OCI-LY1 (cell line): ENCODE measurements around the gene OR6J1.

Experiments
- H2AFZ ChIP-seq: fragments of 200-600 bp; sonication (generic), shearing (Covaris generic); 2 replicates; pipeline ENCODE4 v1.6.0; 2014; ENCODE audit warnings: antibody characterized with exemption, mild to moderate bottlenecking, low read length
- H3F3A ChIP-seq: fragments of 200-600 bp; sonication (generic), shearing (Covaris generic); 2 replicates; pipeline ENCODE4 v1.6.0; 2014; ENCODE audit warnings: mild to moderate bottlenecking, antibody characterized with exemption, low read length, moderate library complexity; ENCODE audit not compliant: insufficient read depth
- H3K27ac ChIP-seq: fragments of 200-600 bp; sonication (generic); 2 replicates; pipeline ENCODE4 v1.5.1; 2014; ENCODE audit warnings: low read length, mixed run types, mild to moderate bottlenecking, low read depth; ENCODE audit not compliant: poor library complexity, severe bottlenecking
- H3K27me3 ChIP-seq: fragments of 200-600 bp; sonication (generic); 2 replicates; pipeline ENCODE4 v1.6.0; 2014; ENCODE audit warnings: antibody characterized with exemption, mild to moderate bottlenecking, low read length, moderate library complexity; ENCODE audit not compliant: insufficient read depth
- H3K36me3 ChIP-seq: fragments of 200-600 bp; sonication (generic); 2 replicates; pipeline ENCODE4 v1.6.1; 2014; ENCODE audit warnings: mild to moderate bottlenecking, antibody characterized with exemption, low read length, moderate library complexity, mixed read lengths; ENCODE audit not compliant: insufficient read depth
- H3K4me1 ChIP-seq: fragments of 200-600 bp; sonication (generic); 2 replicates; pipeline ENCODE4 v1.5.1; 2014; ENCODE audit warnings: mild to moderate bottlenecking, low read length, moderate library complexity; ENCODE audit not compliant: insufficient read depth, severe bottlenecking
- H3K4me2 ChIP-seq: fragments of 200-600 bp; sonication (generic), shearing (Covaris generic); 2 replicates; pipeline ENCODE4 v1.6.1; 2014; ENCODE audit warnings: low read length
- H3K4me3 ChIP-seq: fragments of 200-600 bp; sonication (generic); 2 replicates; pipeline ENCODE4 v1.5.1; 2014; ENCODE audit warnings: low read length, low read depth, mild to moderate bottlenecking, mixed read lengths; ENCODE audit not compliant: poor library complexity, severe bottlenecking
- H3K79me2 ChIP-seq: fragments of 200-600 bp; shearing (Covaris generic); 2 replicates; pipeline ENCODE4 v1.6.1; 2016; ENCODE audit warnings: mixed run types, low read length, mixed read lengths; ENCODE audit not compliant: insufficient read depth
- H3K9ac ChIP-seq: fragments of 200-600 bp; sonication (generic), shearing (Covaris generic); 2 replicates; pipeline ENCODE4 v1.6.1; 2014; ENCODE audit warnings: mild to moderate bottlenecking, low read length, mixed read lengths
- H3K9me2 ChIP-seq: fragments of 200-600 bp; sonication (generic), shearing (Covaris generic); 2 replicates; pipeline ENCODE4 v1.6.1; 2014; ENCODE audit warnings: low read depth, mild to moderate bottlenecking, low read length, mixed read lengths
- H3K9me3 ChIP-seq: fragments of 200-600 bp; shearing (Covaris generic); 2 replicates; pipeline ENCODE4 v1.6.1; 2014; ENCODE audit warnings: low read length, mixed read lengths
- H4K20me1 ChIP-seq: fragments of 200-600 bp; sonication (generic), shearing (Covaris generic); 2 replicates; pipeline ENCODE4 v1.6.0; 2016; ENCODE audit warnings: mild to moderate bottlenecking, low read length; ENCODE audit not compliant: insufficient read depth
- CTCF ChIP-seq: fragments of 200-600 bp; sonication (generic), shearing (Covaris generic); IDR thresholded peaks from 2 replicates; pipeline ENCODE4 v1.5.1; 2017; ENCODE audit warnings: mild to moderate bottlenecking, antibody characterized with exemption, low read length, moderate library complexity, mixed read lengths
- EZH2 ChIP-seq: fragments of 200-600 bp; sonication (generic), shearing (Covaris generic); IDR thresholded peaks from 2 replicates; pipeline ENCODE4 v1.8.0; 2017; ENCODE audit warnings: borderline replicate concordance, mixed run types, mild to moderate bottlenecking, antibody characterized with exemption, low read length, moderate library complexity, mixed read lengths

Gene OR6J1

DNA sequence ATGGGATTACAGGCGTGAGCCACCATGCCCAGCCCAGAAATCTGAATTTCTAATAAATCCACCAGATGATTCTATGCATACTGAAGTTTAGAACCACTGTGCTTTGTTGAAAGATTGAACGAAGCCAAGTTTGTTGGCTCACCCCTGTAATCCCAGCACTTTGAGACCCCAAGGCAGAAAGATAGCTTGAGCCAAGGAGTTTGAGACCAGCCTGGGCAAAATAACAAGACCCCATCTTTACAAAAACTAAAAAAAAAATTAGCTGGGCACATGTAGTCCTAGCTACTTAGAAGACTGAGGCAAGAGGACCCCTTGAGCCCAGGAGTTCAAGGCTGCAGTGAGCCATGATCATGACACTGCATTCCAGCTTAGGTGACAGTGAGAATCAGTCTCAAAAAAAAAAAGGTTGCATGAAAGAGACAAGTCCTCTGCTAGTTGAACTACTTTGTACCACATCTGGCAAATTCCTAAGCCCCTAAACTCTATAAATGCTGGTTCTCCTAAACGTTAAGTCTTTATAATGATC is 47.7 kb downstream of the OR6J1 start:
- Histone ChIP-seq H3K36me3 (no peaks in the 10 kb centered on the region), H3F3A (no peaks in the 10 kb centered on the region), H3K4me1 (peaks cover 26% of the 10 kb centered on the region), H3K4me2 (no peak overlapping the region), H3K9me3 (no peaks in the 10 kb centered on the region), H3K9ac (no peak overlapping the region), H4K20me1 (no peaks in the 10 kb centered on the region), H3K9me2 (no peaks in the 10 kb centered on the region), H3K4me3 (no peak overlapping the region), H3K79me2 (no peaks in the 10 kb centered on the region), H2AFZ (no peak overlapping the region), H3K27ac (no peak overlapping the region), H3K27me3 (no peaks in the 10 kb centered on the region; the same call in 1 of the 2 replicates)
- TF ChIP-seq CTCF (no peak), EZH2 (no peak)

- Histone ChIP-seq H3K27ac (no peak overlapping the region), H2AFZ (no peak overlapping the region), H3K27me3 (no peaks in the 10 kb centered on the region; the same call in 1 of the 2 replicates)
Measured at GRCh38 chr14:22594156-22594716, 49.9 kb downstream of the OR6J1 start.

GRCh38 chr14:22593601-22594000 is 50.6 kb downstream of the OR6J1 start:
- Histone ChIP-seq H3F3A (no peaks in the 10 kb centered on the region), H3K9me3 (no peaks in the 10 kb centered on the region), H3K4me3 (no peak overlapping the region), H3K9ac (no peak overlapping the region), H3K27me3 (no peaks in the 10 kb centered on the region; the same call in 1 of the 2 replicates), H3K79me2 (peaks cover 3% of the 10 kb centered on the region), H3K36me3 (no peaks in the 10 kb centered on the region), H2AFZ (no peak overlapping the region), H3K9me2 (no peaks in the 10 kb centered on the region), H3K27ac (no peak overlapping the region), H4K20me1 (no peaks in the 10 kb centered on the region), H3K4me2 (no peak overlapping the region), H3K4me1 (peaks cover 16% of the 10 kb centered on the region)
- no peak for TF ChIP-seq CTCF

More at GRCh38 chr14:22594156-22594716, 49.9 kb downstream of the OR6J1 start:
- Histone ChIP-seq H3K9me2 (no peaks in the 10 kb centered on the region), H3K9ac (no peak overlapping the region), H3K9me3 (no peaks in the 10 kb centered on the region), H3K4me1 (peaks cover 22% of the 10 kb centered on the region), H3K4me3 (no peak overlapping the region), H3K36me3 (no peaks in the 10 kb centered on the region), H3F3A (no peaks in the 10 kb centered on the region), H3K4me2 (no peak overlapping the region), H3K79me2 (no peaks in the 10 kb centered on the region), H4K20me1 (no peaks in the 10 kb centered on the region)
- TF ChIP-seq EZH2 (no peak), CTCF (no peak)
